ENCODE measurements around the gene DOCK8. TPM values are rescaled to one million over a fixed set of nuclear protein-coding genes. Genes with fewer than 3 reads are reported as not detected.

DOCK8 gene
- total RNA-seq, 1 donor = under 0.01 TPM

GRCh38 chr9:398085-398484 lies 183.4 kb downstream of the DOCK8 start:
- no peaks in the 10 kb centered on the region for H3K4me1 ChIP-seq (ENCODE audit: insufficient read depth, low read length)
- H3K4me2 ChIP-seq (ENCODE audit: insufficient read depth, low read length) = no peak overlapping the region
- no peak overlapping the region for H2AFZ ChIP-seq (ENCODE audit: low read length)
- no peaks in the 10 kb centered on the region for H3K9me3 ChIP-seq (ENCODE audit: low read depth, low read length)
- TF ChIP-seq CTCF (IDR thresholded peaks at IDR 0.05; ENCODE audit: extremely low read depth, low read depth, low read length) = no peak
- DNase-seq (ENCODE audit: insufficient read length, low spot score, missing footprints) = no peak
- H3K27ac ChIP-seq (ENCODE audit: low read depth, low read length) = no peak overlapping the region
- no peak overlapping the region for H3K4me3 ChIP-seq (ENCODE audit: insufficient read depth, low read length)
- no peaks in the 10 kb centered on the region for H3K27me3 ChIP-seq (ENCODE audit: insufficient read depth, low read length)
- H3K36me3 ChIP-seq (ENCODE audit: insufficient read depth, low read length) = no peaks in the 10 kb centered on the region
- no peaks in the 10 kb centered on the region for H3K79me2 ChIP-seq (ENCODE audit: insufficient read depth, low read length)
- no peaks in the 10 kb centered on the region for H4K20me1 ChIP-seq (ENCODE audit: insufficient read depth, low read length)

GRCh38 chr9:401223-401622 lies 186.6 kb downstream of the DOCK8 start:
- Histone ChIP-seq H3K9me3 (ENCODE audit: low read depth, low read length) (no peaks in the 10 kb centered on the region), H3K79me2 (ENCODE audit: insufficient read depth, low read length) (no peaks in the 10 kb centered on the region), H4K20me1 (ENCODE audit: insufficient read depth, low read length) (no peaks in the 10 kb centered on the region), H3K4me1 (ENCODE audit: insufficient read depth, low read length) (no peaks in the 10 kb centered on the region), H3K4me3 (ENCODE audit: insufficient read depth, low read length) (no peak overlapping the region), H3K4me2 (ENCODE audit: insufficient read depth, low read length) (no peak overlapping the region), H2AFZ (ENCODE audit: low read length) (no peak overlapping the region), H3K27me3 (ENCODE audit: insufficient read depth, low read length) (no peaks in the 10 kb centered on the region), H3K27ac (ENCODE audit: low read depth, low read length) (no peak overlapping the region), H3K36me3 (ENCODE audit: insufficient read depth, low read length) (no peaks in the 10 kb centered on the region)
- no peak for TF ChIP-seq CTCF (IDR thresholded peaks at IDR 0.05; ENCODE audit: extremely low read depth, low read depth, low read length)
- no peak for DNase-seq (ENCODE audit: insufficient read length, low spot score, missing footprints)

GRCh38 chr9:404234-404633 lies 189.6 kb downstream of the DOCK8 start:
- H3K27me3 ChIP-seq (ENCODE audit: insufficient read depth, low read length) = no peaks in the 10 kb centered on the region
- H2AFZ ChIP-seq (ENCODE audit: low read length) = no peak overlapping the region
- no peaks in the 10 kb centered on the region for H4K20me1 ChIP-seq (ENCODE audit: insufficient read depth, low read length)
- no peak for TF ChIP-seq CTCF (IDR thresholded peaks at IDR 0.05; ENCODE audit: extremely low read depth, low read depth, low read length)
- H3K79me2 ChIP-seq (ENCODE audit: insufficient read depth, low read length) = no peaks in the 10 kb centered on the region
- no peak for DNase-seq (ENCODE audit: insufficient read length, low spot score, missing footprints)
- no peaks in the 10 kb centered on the region for H3K36me3 ChIP-seq (ENCODE audit: insufficient read depth, low read length)
- H3K4me2 ChIP-seq (ENCODE audit: insufficient read depth, low read length) = no peak overlapping the region
- H3K27ac ChIP-seq (ENCODE audit: low read depth, low read length) = no peak overlapping the region
- no peaks in the 10 kb centered on the region for H3K4me1 ChIP-seq (ENCODE audit: insufficient read depth, low read length)
- no peak overlapping the region for H3K4me3 ChIP-seq (ENCODE audit: insufficient read depth, low read length)
- no peaks in the 10 kb centered on the region for H3K9me3 ChIP-seq (ENCODE audit: low read depth, low read length)

- TF ChIP-seq CTCF (IDR thresholded peaks at IDR 0.05; ENCODE audit: extremely low read depth, low read depth, low read length) = no peak
- Histone ChIP-seq H3K27me3 (ENCODE audit: insufficient read depth, low read length) (no peaks in the 10 kb centered on the region), H3K27ac (ENCODE audit: low read depth, low read length) (no peak overlapping the region), H3K79me2 (ENCODE audit: insufficient read depth, low read length) (no peaks in the 10 kb centered on the region), H3K36me3 (ENCODE audit: insufficient read depth, low read length) (no peaks in the 10 kb centered on the region), H2AFZ (ENCODE audit: low read length) (no peak overlapping the region), H3K9me3 (ENCODE audit: low read depth, low read length) (no peaks in the 10 kb centered on the region), H3K4me1 (ENCODE audit: insufficient read depth, low read length) (no peaks in the 10 kb centered on the region), H3K4me3 (ENCODE audit: insufficient read depth, low read length) (no peak overlapping the region), H4K20me1 (ENCODE audit: insufficient read depth, low read length) (no peaks in the 10 kb centered on the region), H3K4me2 (ENCODE audit: insufficient read depth, low read length) (no peak overlapping the region)
- no peak for DNase-seq (ENCODE audit: insufficient read length, low spot score, missing footprints)
Measured at GRCh38 chr9:405341-405740, 190.7 kb downstream of the DOCK8 start.
